ENCODE measurements around the gene PANK1.

PANK1 gene

DNA sequence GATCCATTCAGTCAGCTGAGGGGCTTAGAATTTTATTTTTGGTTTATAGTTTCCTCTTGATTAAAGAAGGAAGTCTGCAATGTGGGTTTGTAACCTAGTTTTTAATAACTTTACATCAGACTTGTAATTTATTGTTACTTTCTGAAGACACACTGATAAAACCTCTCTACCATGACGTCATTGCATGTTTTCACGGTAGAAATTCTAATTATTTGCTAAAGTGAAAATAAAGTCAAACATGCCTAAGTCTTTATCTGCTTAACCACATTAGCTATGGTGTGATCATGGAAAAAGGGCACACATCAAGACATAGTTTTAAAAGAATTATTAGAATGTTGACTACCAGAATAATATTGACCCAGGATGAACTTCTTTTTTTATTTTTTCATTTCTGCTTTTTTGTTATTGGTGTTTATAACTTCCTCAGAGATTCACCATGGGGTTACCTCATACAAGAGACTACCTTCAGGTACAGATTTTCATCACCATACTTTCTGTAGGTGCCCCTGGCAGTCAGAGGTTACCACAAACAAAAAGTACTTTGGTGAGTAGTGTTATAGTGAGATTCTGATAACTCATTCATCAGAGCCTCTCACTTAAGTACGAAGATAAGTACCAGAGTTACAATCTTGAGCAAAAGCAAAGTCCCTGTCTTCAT, 7.0 kb upstream of the PANK1 start:
- H3K4me3 ChIP-seq (ENCODE audit: low read depth, low read length) = no peak overlapping the region
- TF ChIP-seq POLR2A (IDR thresholded peaks at IDR 0.05; ENCODE audit: extremely low read depth, insufficient read length) (no peak), MYC (IDR thresholded peaks at IDR 0.05; ENCODE audit: low read depth, low read length) (no peak)
- TF ChIP-seq, protein P1, sequence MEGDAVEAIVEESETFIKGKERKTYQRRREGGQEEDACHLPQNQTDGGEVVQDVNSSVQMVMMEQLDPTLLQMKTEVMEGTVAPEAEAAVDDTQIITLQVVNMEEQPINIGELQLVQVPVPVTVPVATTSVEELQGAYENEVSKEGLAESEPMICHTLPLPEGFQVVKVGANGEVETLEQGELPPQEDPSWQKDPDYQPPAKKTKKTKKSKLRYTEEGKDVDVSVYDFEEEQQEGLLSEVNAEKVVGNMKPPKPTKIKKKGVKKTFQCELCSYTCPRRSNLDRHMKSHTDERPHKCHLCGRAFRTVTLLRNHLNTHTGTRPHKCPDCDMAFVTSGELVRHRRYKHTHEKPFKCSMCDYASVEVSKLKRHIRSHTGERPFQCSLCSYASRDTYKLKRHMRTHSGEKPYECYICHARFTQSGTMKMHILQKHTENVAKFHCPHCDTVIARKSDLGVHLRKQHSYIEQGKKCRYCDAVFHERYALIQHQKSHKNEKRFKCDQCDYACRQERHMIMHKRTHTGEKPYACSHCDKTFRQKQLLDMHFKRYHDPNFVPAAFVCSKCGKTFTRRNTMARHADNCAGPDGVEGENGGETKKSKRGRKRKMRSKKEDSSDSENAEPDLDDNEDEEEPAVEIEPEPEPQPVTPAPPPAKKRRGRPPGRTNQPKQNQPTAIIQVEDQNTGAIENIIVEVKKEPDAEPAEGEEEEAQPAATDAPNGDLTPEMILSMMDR (IDR thresholded peaks at IDR 0.05; ENCODE audit: low read depth, low read length) = no peak
- TF ChIP-seq, protein P2, sequence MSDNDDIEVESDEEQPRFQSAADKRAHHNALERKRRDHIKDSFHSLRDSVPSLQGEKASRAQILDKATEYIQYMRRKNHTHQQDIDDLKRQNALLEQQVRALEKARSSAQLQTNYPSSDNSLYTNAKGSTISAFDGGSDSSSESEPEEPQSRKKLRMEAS (IDR thresholded peaks at IDR 0.05; ENCODE audit: low read depth, low read length) = no peak
- DNase-seq (ENCODE audit: low read depth) = no peak

DNA sequence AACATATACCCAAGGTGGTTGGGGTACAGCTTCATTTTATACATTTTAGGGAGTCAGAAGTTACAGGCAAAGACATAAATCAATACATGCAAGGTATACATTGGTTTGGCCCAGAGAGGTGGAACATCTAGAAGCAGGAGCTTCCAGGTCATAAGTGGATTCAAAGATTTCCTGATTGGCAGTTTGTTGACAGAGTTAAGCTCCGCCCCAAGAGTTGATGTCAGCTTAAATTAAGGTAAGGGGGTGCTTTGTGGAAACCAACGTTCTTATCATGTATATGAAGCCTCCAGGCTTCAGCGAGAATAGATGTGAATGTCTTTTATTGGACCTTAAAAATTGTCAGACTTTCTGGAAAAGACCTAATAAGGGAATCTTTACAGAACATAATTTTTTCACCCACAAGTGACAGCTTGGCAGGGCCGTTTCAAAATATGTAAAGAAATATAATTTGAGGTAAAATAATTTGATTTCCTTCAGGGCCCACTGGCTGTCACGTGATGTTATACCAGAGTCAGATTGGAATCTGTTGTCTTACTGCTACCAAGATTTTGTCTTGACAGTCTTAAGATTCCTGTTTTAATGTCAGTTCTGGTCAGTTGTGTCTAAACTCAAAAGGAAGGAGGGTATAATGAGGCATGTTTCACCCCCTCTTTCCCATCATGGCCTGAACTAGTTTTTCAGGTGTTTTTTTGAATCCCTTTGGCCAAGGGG, 6.3 kb upstream of the PANK1 start:
- no peak for TF ChIP-seq MYC (IDR thresholded peaks at IDR 0.05; ENCODE audit: low read depth, low read length)
- TF ChIP-seq, protein P2 (IDR thresholded peaks at IDR 0.05; ENCODE audit: low read depth, low read length) = no peak
- no peak for TF ChIP-seq POLR2A (IDR thresholded peaks at IDR 0.05; ENCODE audit: extremely low read depth, insufficient read length)
- TF ChIP-seq, protein P1 (IDR thresholded peaks at IDR 0.05; ENCODE audit: low read depth, low read length) = no peak
- no peak for DNase-seq (ENCODE audit: low read depth)
- H3K4me3 ChIP-seq (ENCODE audit: low read depth, low read length) = no peak overlapping the region

DNA sequence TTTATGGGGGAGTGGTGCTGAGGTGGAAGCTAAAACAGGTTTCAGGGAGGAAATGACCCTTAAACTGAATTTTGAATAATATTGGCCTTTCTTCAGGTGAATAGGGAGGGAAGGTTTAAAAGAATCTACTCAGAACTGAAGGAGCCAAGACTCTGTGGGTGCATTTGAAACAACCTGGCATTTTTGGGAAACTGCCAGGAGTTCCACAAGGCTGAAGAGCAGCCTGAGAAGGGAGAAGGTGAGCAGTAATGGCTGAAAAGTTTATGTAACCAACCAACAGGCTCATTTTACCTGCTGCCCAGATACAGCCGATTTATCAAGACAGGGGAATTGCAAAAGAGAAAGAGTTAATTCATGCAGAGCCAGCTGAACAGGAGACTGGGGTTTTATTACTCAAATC, 4.0 kb upstream of the PANK1 start:
- no peak overlapping the region for H3K4me3 ChIP-seq (ENCODE audit: low read depth, low read length)
- TF ChIP-seq, protein P1 (IDR thresholded peaks at IDR 0.05; ENCODE audit: low read depth, low read length) = no peak
- no peak for TF ChIP-seq POLR2A (IDR thresholded peaks at IDR 0.05; ENCODE audit: extremely low read depth, insufficient read length)
- no peak for TF ChIP-seq MYC (IDR thresholded peaks at IDR 0.05; ENCODE audit: low read depth, low read length)
- TF ChIP-seq, protein P2 (IDR thresholded peaks at IDR 0.05; ENCODE audit: low read depth, low read length) = no peak
- DNase-seq (ENCODE audit: low read depth) = no peak

DNA sequence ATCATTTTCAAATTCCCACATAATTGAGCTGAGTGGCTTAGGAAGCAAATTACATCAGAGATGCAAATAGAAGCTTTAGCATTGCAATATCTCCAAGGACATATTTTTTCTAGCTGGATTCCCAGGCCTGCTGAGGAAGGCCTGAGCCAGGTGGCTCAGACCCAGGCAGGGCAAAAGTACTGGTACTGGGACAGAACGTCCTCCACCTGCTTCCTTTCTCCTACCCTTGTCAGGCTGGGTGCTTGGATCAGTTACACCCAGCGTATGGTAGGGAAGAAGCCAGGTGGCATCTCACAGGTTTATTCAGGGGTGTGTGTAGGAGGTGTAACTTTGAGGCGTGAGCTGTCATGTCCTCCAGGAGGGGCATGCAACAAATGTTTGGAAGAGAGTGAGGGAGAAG, 3.0 kb upstream of the PANK1 start:
- no peak overlapping the region for H3K4me3 ChIP-seq (ENCODE audit: low read depth, low read length)
- no peak for DNase-seq (ENCODE audit: low read depth)
- TF ChIP-seq, protein P2 (IDR thresholded peaks at IDR 0.05; ENCODE audit: low read depth, low read length) = no peak
- TF ChIP-seq, protein P1 (IDR thresholded peaks at IDR 0.05; ENCODE audit: low read depth, low read length) = no peak
- TF ChIP-seq POLR2A (IDR thresholded peaks at IDR 0.05; ENCODE audit: extremely low read depth, insufficient read length) (no peak), MYC (IDR thresholded peaks at IDR 0.05; ENCODE audit: low read depth, low read length) (no peak)

DNA sequence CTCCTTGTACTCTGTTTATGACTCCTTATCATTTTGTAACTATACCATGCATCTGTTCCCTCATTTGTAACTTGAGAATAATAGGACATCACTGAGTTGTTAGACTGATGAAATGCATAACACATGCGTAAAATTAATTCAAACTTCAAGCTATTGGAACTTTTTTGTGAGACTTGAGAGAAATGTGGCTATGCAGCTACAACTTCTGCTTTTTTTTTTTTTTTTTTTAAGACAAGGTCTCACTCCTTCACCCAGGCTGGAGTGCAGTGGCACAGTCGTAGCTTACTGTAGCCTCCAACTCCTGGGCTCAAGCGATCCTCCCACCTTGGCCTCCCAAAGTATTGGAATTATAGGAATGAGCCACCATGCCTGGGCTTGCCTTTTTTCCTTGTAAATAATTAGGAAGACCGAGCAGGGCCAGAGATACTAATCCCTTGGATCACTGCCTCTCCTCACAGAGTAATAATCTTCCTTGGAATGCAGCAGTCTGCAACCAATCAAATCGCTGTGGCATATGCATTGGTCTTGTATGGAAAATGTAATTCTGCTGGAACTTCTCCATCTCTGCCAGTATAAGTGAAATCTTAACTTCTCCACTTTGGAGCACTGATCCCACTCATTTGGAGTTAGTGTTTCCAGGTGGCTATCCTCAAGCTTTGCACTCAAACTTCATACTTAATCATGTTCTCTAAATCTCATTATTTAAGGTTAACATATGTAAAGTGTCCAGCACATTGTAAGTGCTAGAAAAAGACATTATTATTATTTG, 2.0 kb upstream of the PANK1 start:
- TF ChIP-seq, protein P2 (IDR thresholded peaks at IDR 0.05; ENCODE audit: low read depth, low read length) = no peak
- TF ChIP-seq, protein P1 (IDR thresholded peaks at IDR 0.05; ENCODE audit: low read depth, low read length) = no peak
- H3K4me3 ChIP-seq (ENCODE audit: low read depth, low read length) = no peak overlapping the region
- DNase-seq (ENCODE audit: low read depth) = peak; percentile 40
